ENCODE data around the gene ADAMTS2.

DNA sequence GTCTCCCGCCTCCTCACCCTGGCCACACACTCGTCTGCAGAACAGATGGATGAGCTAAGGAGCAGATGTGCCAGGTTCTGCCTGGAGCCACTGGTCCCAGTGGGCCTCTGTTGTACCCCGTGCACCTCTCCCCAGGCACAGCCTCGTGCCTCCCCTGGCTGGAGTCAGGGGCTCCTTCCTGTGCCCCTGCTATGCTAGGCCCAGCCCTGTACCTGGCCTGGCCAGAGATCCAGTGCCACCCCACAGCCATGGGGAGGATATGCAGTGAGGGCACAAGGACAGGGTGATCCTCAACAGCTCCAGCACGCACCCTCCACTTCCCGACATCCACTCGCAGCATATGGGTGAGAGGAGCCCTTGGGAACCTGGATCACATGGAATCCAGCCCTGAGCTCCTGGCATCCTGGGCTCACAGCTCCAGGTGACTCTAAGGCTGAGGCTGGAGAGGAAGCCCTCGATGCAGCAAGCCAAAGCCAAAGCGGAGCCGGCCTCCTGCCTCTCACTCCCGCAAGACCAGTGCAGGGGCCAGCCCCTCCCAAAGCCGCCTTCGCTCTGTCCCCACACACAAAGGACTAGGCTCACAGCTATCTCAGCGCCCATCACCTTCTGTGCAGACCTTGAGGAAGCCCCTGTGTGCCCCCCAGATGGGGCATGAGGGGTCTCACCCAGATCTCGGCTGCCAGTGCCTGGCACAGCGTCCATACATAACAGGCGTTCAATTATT lies 23.7 kb upstream of the ADAMTS2 start:
- TF ChIP-seq ZNF274 (IDR thresholded peaks at IDR 0.05; ENCODE audit: low read depth, low read length) (no peak), CEBPB (IDR thresholded peaks at IDR 0.05; ENCODE audit: low read depth) (no peak), POLR2A (IDR thresholded peaks at IDR 0.05; ENCODE audit: borderline replicate concordance, extremely low read depth, insufficient read depth, insufficient read length) (no peak), POLR2AphosphoS5 (IDR thresholded peaks at IDR 0.05; ENCODE audit: low read depth, low read length) (no peak), SP1 (IDR thresholded peaks at IDR 0.05; ENCODE audit: low read depth) (no peak), EZH2 (IDR thresholded peaks at IDR 0.05) (no peak), CBX3 (IDR thresholded peaks at IDR 0.05; ENCODE audit: low read depth) (no peak), JUND (IDR thresholded peaks at IDR 0.05) (no peak), RAD21 (IDR thresholded peaks at IDR 0.05; ENCODE audit: low read depth) (no peak), SRF (IDR thresholded peaks at IDR 0.05; ENCODE audit: low read depth) (no peak)
- TF ChIP-seq, protein P1, sequence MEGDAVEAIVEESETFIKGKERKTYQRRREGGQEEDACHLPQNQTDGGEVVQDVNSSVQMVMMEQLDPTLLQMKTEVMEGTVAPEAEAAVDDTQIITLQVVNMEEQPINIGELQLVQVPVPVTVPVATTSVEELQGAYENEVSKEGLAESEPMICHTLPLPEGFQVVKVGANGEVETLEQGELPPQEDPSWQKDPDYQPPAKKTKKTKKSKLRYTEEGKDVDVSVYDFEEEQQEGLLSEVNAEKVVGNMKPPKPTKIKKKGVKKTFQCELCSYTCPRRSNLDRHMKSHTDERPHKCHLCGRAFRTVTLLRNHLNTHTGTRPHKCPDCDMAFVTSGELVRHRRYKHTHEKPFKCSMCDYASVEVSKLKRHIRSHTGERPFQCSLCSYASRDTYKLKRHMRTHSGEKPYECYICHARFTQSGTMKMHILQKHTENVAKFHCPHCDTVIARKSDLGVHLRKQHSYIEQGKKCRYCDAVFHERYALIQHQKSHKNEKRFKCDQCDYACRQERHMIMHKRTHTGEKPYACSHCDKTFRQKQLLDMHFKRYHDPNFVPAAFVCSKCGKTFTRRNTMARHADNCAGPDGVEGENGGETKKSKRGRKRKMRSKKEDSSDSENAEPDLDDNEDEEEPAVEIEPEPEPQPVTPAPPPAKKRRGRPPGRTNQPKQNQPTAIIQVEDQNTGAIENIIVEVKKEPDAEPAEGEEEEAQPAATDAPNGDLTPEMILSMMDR (IDR thresholded peaks at IDR 0.05 in 2 of 3, conservative IDR thresholded peaks at IDR 0.05 in 1 of 3; ENCODE audit: borderline replicate concordance in 1 of 3, insufficient read depth in 1 of 3, low read depth in 2 of 3, low read length in 2 of 3), result no peak
- TF ChIP-seq, protein P2, sequence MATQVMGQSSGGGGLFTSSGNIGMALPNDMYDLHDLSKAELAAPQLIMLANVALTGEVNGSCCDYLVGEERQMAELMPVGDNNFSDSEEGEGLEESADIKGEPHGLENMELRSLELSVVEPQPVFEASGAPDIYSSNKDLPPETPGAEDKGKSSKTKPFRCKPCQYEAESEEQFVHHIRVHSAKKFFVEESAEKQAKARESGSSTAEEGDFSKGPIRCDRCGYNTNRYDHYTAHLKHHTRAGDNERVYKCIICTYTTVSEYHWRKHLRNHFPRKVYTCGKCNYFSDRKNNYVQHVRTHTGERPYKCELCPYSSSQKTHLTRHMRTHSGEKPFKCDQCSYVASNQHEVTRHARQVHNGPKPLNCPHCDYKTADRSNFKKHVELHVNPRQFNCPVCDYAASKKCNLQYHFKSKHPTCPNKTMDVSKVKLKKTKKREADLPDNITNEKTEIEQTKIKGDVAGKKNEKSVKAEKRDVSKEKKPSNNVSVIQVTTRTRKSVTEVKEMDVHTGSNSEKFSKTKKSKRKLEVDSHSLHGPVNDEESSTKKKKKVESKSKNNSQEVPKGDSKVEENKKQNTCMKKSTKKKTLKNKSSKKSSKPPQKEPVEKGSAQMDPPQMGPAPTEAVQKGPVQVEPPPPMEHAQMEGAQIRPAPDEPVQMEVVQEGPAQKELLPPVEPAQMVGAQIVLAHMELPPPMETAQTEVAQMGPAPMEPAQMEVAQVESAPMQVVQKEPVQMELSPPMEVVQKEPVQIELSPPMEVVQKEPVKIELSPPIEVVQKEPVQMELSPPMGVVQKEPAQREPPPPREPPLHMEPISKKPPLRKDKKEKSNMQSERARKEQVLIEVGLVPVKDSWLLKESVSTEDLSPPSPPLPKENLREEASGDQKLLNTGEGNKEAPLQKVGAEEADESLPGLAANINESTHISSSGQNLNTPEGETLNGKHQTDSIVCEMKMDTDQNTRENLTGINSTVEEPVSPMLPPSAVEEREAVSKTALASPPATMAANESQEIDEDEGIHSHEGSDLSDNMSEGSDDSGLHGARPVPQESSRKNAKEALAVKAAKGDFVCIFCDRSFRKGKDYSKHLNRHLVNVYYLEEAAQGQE (IDR thresholded peaks at IDR 0.05; ENCODE audit: low read depth), result no peak
- TF ChIP-seq, protein P3, sequence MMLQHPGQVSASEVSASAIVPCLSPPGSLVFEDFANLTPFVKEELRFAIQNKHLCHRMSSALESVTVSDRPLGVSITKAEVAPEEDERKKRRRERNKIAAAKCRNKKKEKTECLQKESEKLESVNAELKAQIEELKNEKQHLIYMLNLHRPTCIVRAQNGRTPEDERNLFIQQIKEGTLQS (IDR thresholded peaks at IDR 0.05), result no peak
- TF ChIP-seq, protein P4, sequence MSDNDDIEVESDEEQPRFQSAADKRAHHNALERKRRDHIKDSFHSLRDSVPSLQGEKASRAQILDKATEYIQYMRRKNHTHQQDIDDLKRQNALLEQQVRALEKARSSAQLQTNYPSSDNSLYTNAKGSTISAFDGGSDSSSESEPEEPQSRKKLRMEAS (IDR thresholded peaks at IDR 0.05), result no peak

Measured in HCT116 (cell line).